GM12874 (cell line): ENCODE measurements around the gene CHPF2.

Experiments
- TF ChIP-seq, protein P1 (sequence below): IDR thresholded peaks from 2 replicates; pipeline ENCODE4 v1.5.1; 2011; ENCODE audit warnings: low read depth, mild to moderate bottlenecking, control low read depth, low read length, moderate library complexity; ENCODE audit not compliant: insufficient read depth

Gene CHPF2

DNA sequence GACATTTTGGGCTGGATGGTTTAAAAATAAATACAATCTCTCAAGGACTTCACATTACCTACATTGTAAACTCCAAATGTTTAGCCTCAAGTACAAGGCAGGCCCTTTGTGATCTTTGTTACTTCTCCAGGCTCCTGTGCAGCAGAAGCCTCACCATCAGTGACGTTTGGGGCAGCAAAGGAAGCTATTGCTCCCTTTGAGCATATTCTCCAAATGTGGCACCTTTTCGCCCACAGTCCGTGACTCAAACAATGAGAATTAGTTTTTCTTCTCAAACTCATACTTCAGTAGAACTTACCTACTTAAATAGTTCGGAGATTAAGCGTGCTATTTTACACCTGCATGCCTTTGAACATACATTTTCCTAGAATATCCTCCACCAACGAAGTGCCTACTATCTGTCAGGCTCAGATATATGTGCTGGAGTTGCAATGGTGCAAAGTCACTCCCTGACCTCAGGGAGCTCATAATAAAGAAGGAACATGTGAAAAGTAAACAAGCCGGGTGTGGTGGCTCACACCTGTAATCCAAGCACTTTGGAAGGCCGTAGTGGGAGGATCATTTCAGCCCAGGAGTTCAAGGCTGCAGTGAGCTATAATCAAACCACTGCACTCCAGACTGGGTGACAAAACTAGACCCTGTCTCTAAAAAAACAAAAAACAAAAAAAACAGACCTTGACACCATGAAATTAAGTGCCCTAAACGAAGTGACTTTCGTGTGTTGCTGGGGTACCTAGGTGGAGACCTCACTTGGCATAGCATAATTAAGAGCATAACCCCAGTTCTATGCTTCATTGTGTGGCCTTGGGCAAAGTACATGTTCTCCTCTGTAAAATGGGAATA lies 4.0 kb upstream of the CHPF2 start:
- TF ChIP-seq, protein P1, sequence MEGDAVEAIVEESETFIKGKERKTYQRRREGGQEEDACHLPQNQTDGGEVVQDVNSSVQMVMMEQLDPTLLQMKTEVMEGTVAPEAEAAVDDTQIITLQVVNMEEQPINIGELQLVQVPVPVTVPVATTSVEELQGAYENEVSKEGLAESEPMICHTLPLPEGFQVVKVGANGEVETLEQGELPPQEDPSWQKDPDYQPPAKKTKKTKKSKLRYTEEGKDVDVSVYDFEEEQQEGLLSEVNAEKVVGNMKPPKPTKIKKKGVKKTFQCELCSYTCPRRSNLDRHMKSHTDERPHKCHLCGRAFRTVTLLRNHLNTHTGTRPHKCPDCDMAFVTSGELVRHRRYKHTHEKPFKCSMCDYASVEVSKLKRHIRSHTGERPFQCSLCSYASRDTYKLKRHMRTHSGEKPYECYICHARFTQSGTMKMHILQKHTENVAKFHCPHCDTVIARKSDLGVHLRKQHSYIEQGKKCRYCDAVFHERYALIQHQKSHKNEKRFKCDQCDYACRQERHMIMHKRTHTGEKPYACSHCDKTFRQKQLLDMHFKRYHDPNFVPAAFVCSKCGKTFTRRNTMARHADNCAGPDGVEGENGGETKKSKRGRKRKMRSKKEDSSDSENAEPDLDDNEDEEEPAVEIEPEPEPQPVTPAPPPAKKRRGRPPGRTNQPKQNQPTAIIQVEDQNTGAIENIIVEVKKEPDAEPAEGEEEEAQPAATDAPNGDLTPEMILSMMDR: no peak

DNA sequence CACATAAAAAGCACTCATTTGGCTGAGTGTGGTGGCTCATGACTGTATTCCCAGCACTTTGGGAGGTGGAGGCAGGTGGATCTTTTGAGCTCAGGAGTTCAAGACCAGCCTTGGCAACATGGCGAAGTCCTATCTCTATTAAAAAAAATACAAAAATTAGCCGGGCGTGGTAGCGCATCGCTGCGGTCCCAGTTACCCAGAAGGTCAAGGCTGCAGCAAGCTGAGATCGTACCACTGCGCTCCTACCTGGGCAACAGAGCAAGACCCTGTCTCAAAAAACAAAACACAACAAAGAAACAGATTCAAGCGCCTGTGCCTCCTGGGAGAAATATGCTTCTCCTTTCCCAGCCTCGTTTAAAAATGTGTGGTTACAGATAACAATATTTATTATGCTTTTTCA lies 3.0 kb upstream of the CHPF2 start:
- TF ChIP-seq, protein P1: no peak

DNA sequence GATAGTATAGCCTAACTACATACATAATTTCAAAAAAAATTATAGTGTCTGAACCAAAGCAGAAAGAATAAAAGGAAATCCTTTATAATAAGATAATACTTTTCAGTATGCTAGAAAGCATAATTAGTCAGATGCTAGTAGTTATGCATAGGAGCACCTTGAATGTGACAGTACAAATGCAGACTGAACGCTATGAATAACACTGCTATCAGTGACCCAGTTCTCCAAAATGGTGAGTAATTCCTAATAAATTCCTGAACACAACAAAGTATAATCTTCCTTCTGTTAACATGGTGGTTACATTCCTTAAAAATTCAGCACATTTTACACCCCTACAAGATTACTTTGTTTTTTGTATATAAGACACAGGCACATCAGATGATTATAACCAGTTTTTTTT lies 1.2 kb upstream of the CHPF2 start:
- TF ChIP-seq, protein P1: no peak

DNA sequence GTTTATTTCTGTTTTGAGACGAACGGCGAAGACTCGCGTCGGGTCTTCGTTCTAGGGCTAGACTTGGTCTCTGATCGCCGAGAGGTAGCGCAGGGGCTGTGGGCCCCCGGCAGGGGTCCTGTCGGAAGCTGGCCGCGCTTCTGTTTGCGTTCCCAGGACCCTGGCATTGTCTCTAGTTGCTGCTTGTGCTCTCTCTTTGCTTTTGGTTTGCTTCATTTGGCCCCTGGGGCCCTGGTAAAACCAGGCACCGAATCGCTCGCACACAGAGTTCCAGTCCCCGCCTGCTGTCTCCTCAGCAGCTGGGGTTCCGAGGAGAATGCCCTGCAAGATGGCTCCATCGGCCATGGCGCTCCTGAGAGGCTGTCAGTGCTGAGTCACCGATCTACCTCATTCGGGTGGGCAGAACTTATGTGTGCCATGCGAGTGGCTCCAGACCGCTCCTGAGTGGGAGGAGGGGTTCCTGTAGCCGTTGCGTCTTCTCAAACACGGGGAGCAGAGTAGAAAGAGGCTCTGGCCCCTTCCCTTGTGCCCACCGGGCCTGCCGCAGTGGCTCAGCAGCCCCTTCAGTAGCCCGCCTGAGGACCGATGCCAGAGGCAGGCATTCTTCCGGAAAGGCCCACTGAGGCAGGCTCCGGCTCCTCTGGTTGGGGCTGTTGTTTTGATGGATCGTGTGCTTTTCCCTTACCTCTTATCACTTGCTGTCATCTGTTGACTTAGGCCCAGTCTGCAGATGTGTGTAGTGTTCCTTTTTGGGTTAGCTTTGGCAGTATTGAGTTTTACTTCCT lies 826 bp downstream of the CHPF2 start:
- TF ChIP-seq, protein P1: no peak

DNA sequence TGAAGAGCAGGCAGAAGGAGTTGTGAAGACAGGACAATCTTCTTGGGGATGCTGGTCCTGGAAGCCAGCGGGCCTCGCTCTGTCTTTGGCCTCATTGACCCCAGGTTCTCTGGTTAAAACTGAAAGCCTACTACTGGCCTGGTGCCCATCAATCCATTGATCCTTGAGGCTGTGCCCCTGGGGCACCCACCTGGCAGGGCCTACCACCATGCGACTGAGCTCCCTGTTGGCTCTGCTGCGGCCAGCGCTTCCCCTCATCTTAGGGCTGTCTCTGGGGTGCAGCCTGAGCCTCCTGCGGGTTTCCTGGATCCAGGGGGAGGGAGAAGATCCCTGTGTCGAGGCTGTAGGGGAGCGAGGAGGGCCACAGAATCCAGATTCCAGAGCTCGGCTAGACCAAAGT lies 1.5 kb downstream of the CHPF2 start:
- TF ChIP-seq, protein P1: no peak

DNA sequence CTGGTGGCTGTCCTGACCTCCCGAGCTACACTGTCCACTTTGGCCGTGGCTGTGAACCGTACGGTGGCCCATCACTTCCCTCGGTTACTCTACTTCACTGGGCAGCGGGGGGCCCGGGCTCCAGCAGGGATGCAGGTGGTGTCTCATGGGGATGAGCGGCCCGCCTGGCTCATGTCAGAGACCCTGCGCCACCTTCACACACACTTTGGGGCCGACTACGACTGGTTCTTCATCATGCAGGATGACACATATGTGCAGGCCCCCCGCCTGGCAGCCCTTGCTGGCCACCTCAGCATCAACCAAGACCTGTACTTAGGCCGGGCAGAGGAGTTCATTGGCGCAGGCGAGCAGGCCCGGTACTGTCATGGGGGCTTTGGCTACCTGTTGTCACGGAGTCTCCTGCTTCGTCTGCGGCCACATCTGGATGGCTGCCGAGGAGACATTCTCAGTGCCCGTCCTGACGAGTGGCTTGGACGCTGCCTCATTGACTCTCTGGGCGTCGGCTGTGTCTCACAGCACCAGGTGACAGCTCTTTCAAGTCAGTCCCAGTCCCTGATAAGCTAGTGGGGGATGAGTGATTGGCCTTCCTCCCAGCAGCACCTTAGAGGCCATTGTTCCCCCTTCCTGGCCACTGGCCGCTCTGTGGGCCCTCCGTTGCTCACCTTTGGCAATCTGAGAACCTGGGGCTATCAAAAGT lies 3.0 kb downstream of the CHPF2 start:
- TF ChIP-seq, protein P1: no peak

DNA sequence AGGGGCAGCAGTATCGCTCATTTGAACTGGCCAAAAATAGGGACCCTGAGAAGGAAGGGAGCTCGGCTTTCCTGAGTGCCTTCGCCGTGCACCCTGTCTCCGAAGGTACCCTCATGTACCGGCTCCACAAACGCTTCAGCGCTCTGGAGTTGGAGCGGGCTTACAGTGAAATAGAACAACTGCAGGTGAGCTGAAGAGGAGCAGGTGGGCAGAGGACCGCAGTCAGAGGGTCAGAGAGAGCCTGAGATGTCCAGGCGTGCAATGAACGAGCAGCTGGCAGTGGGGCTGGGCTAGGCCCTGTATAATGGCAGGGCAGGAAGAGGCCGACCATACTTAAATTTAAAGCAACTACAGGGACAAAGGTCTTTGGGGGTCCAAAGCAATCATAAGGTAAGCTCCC lies 4.1 kb downstream of the CHPF2 start:
- TF ChIP-seq, protein P1: no peak
